Hindlimb muscle (tissue), 1 donor: ENCODE data around the gene ULK2. TPM values are rescaled to one million over a fixed set of nuclear protein-coding genes. Genes with fewer than 3 reads are reported as not detected.
"Not testable (repeated sequence)": the region's sequence is repeated elsewhere in the genome, so short reads cannot be mapped to it uniquely, and the experiment has no call there.

Source experiments
- DNase-seq: peaks from one replicate; pipeline ENCODE4 v3.0.0-alpha.2; 2013
- polyA plus RNA-seq: library from polyadenylated mRNA; unstranded; fragments of 120-200 nt; gene quantifications from one replicate; pipeline ENCODE4 v1.2.1, GENCODE V29; 2013; ENCODE audit not compliant: insufficient read length

The ULK2 gene
- polyA plus RNA-seq, 1 donor, result 28.2 TPM

DNA sequence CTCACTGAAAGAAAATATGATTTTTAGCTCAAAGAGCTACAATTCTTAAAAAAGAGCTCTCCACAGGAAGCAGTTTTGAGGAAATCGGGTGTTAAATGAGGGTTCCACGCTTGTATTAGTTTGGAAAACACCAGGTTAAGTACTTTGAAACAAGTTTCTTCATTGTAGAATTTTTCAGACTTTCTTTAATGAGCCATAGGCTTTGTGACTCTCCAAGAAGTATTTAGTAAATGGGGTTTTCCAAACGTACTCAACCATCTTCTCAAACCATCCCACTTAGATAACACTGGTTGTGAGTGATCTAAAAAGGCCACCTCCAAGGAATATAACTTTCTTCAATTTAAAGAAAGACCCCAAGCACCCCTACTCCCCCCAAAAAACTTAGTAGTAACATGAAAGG is 2.7 kb downstream of the ULK2 start:
- DNase-seq, result no peak

DNA sequence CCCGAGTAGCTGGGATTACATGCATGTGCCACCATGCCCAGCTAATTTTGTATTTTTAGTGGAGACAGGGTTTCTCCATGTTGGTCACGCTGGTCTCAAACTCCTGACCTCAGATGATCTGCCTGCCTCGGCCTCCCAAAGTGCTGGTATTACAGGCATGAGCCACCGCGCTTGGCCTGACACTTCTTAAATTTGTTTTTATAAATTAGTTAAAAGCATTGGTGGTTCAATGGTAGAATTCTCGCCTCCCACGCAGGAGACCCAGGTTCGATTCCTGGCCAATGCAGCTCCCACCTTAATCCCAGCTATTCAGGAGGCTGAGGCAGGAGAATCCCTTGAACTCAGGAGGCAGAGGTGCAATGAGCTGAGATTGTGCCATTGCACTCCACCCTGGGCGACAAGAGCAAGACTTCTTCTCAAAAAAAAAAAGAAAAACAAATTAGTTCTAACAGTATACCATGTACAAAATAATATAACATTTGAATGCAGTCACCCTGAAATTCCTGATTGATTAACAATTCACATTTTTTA is 7.0 kb downstream of the ULK2 start:
- DNase-seq, result not testable (repeated sequence)

DNA sequence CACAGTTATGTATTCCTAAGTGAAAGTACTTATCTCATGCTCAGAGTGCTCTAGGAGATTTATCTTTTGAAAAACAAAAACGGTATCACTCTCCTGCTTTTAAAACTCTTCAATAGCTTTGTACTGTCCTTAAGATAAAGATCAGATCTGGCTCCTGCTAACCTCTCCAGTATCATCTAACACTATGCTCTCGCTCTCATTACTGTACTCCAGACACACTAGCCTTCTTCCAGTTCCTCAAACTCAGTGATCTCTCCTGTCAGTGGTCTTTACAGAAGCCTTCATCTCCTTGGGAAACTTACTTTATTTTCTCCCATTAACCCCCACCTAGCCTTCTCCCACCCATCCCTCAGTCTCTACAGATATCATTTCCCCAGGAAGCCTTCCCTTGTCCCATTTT is 10.1 kb downstream of the ULK2 start:
- DNase-seq, result no peak

DNA sequence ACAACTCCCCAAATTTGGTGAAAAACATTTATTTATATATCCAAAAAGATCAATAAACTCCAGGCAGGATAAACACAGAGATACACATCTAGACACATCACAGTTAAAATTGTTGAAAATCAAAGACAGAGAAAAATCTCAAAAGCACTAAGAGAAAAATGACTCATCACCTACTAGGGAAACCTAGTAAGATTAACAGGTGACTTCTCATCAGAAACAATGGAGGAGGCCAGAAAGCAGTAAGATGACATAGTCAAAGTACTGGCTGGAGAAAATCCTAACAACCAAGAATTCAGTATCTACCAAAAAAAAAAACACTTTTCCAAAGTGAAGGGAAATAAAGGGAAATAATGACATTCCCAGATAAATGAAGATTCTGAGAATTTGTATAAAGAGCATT is 33.8 kb downstream of the ULK2 start:
- DNase-seq, result no peak

DNA sequence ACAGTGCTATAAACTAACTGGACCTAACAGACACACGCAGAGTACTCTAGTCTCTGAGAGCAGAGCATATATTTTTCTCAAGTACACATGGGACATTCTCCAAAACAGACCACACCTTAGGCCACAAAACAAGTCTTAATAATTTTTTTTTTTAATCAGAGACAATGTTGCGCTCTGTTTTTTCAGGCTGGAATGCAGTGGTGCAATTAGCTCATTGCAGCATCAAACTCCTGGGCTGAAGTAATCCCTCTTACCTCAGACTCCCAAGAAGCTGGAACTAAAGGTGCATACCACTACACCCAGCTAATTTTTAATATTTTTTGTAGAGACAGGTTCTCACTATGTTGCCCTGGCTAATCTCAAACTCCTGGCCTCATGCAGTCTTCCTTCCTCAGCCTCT is 37.7 kb downstream of the ULK2 start:
- DNase-seq, result no peak

GRCh38 chr17:19812407-19812806 is 55.3 kb downstream of the ULK2 start:
- DNase-seq, result no peak

GRCh38 chr17:19805006-19805405 is 62.7 kb downstream of the ULK2 start:
- DNase-seq, result no peak

DNA sequence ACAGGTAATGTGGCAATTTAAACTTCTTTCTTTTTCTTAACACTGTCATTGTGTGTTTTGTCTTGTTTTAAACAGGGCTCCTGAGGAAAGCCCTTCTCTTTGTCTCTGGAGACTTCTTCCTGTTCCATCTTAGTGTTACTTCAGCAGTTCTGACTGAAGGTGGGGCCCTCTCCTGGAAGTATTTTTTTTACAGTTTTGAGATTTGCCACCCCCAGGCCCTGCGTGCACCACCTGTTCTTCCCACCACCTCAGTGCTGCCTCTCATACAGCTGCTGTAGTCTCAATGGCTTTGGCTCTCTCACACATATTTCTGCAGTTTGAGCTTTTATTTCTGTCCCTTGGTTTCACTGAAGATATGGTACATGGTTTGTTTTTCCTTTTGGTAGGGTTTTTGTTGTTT is 67.2 kb downstream of the ULK2 start:
- DNase-seq, result no peak

DNA sequence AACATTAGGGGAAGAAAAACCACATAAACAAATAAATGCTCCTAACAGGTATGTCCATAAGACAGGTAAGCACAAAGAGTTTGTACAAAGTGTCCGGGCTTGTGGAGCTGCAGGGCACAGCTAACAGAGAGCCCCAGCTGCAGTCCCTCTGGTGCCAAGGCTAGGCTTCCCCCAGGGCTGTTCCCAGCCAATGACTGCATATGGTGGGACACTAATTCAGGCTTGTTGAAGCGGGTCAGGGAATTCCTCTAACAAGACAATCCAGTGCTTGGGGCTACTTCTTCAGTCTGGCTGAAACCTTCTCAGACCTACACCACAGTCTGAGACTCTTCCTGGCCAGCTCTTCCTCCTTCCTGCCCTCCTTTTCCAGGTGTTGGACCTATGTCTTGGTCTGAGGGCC is 67.9 kb downstream of the ULK2 start:
- no peak for DNase-seq

GRCh38 chr17:19796457-19796856 is 71.3 kb downstream of the ULK2 start:
- no peak for DNase-seq

DNA sequence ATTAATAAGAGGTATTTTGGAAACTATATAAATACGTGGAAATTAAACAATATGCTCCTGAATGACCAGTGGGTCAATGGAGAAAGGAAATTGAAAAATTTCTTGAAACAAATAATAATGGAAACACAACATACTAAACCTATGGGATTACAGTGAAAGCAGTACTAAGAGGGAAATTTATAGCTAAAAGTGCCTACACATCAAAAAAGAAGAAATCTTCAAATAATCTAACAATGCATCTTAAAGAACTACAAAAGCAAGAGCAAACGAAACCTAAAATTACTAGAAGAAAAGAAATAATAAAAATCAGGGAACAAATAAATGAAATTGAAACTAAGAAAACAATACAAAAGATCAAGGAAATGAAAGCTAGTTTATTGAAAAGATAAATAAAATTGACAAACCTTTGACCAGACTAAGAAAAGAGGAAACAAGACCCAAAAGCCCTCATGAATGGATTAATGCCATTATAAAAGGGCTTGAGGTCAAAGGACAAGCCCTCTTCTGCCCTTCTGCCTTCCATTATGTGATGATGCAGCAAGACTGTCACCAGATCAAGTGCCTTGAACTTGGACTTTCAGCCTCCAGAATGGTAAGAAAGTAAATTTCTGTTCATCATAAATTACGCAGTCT is 75.7 kb downstream of the ULK2 start:
- DNase-seq, result no peak

GRCh38 chr17:19787733-19788357 is 79.9 kb downstream of the ULK2 start:
- DNase-seq, result no peak

GRCh38 chr17:19785854-19786253 is 81.9 kb downstream of the ULK2 start:
- no peak for DNase-seq

DNA sequence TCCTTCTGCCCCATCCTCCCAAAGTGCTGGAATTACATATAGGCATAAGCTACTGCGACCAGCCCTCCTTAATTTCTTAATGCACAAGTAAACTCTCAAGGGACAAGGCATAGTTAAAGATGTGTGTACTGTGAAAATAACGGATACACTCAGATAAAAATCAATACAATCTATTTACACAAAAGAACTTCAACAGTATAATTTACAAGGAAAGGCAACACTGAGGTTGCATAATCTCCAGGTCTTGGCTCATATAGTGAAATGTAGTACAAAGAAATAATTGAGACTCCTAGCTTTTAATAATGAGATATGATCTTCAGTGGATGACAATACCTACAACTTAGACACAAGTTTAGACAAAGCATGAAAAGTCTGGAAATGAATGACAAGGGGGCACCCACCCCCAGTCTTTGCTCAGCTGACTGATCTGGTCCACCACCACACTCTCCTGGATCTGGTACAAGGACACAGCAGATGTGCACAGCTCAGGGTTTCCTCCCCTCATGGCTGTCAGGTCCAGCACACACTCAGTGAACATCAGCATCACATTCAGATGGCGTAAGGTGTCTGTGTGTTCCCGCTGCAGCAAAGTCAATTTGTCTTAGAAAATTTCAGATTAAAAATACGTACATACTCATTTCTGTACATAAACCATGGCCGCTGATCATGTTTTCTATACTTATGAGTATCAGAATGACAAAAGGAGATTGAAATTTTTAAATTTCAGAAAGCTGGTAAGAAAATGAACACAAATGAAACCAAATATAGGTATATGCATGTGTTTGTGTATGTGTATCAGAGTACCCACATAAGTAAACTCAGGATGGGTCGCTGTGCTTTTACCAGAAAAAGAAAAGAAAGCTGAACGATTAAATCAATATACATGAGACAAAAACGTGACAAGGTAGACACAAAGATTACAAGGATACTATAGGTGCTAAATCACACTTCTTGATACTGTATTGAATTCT is 86.0 kb downstream of the ULK2 start:
- DNase-seq, result no peak

DNA sequence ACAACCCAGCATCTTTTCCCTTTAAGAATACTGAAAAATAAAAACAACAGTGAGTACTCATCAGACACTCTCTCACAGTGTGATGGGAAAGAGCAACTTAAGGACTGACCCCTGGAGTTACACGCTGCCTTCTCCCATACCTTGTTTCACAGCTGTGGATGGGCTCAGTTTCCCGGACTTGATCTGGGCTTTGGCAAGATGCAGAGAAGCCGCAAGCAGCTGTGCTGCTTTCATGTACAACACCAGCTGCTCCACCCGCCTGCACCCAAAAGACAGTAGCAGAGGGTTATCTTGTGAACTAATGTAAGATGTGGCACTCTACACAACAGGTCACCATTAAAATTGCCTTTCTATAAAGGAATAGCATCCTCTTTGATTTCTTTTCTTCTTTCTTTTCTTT is 86.9 kb downstream of the ULK2 start:
- no peak for DNase-seq

GRCh38 chr17:19773534-19773933 is 94.2 kb downstream of the ULK2 start:
- DNase-seq, result no peak

- no peak for DNase-seq
Measured at GRCh38 chr17:19771971-19772630, 95.6 kb downstream of the ULK2 start.

DNA sequence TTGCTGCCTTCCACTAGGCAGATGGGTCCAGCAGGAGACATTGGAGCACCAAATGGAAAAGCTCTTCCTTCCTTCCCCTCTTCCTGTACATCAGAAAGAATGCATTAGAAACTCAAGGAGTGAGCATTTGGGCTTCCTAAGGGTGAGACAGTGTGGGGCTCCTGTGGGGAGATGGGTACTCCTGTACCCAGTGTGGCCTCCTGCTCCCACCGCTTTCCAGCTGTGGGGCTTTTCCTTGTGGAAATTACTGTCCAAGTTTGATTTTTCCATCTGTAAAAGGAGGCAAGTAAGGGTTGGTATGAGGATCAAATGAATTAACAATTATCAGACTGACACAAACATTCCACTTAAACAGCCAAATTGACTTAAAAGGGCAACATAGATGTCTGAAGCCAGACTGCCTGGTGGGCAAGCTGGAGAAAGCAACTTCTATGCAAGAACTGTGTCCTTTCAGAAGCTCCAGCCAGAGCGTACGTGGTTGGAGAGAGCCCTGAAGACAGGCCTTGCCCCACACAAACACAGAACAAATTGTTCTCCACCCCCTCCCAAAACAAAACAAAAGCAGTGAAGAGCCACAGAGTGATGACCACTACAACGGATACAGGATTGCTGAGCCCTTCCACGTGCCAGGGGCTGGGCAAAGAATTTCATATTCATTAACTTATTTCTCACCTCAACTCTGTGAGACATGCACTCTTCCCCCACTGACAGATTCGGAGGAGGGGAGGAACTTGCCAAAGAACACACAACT is 96.6 kb downstream of the ULK2 start:
- no peak for DNase-seq

- no peak for DNase-seq
Measured at GRCh38 chr17:19769946-19770652, 97.6 kb downstream of the ULK2 start.

DNA sequence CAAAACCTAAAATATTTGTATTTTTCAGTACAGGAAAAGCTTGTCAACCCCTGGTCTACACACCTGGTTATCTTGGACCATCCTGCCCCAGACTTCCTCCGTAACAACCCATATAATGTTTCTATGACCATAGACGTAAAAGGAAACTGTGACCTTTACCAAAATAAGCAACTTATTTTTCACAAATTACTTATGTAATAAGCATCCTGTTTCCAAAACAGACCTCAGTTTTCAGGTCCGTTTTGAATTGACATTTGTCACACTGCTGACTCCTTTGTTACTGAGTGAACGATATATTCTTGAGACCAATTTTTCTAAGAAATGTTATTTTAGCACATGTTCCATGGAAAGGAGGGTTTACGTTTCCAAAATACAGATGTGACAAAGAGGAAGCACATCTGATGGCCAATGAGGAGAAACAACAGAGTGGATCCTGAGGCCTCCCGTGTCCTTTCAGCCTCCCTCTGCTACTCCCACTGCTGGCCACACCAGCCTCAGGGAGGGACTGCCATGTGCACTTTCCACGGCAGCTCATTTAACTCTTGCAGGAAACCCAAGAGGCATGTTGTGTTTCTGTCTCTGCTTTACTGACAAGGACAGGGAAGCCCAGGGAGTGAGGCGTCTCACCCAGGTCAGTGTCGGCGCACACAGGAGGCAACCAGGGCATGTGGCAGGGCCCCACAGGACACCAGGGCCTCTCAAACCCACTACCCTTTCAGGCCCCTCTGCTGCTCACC is 99.5 kb downstream of the ULK2 start:
- DNase-seq, result no peak
